ENCODE results near the gene LYPD5.
"Not testable (repeated sequence)": the region's sequence is repeated elsewhere in the genome, so short reads cannot be mapped to it uniquely, and the experiment has no call there.

The LYPD5 gene

DNA sequence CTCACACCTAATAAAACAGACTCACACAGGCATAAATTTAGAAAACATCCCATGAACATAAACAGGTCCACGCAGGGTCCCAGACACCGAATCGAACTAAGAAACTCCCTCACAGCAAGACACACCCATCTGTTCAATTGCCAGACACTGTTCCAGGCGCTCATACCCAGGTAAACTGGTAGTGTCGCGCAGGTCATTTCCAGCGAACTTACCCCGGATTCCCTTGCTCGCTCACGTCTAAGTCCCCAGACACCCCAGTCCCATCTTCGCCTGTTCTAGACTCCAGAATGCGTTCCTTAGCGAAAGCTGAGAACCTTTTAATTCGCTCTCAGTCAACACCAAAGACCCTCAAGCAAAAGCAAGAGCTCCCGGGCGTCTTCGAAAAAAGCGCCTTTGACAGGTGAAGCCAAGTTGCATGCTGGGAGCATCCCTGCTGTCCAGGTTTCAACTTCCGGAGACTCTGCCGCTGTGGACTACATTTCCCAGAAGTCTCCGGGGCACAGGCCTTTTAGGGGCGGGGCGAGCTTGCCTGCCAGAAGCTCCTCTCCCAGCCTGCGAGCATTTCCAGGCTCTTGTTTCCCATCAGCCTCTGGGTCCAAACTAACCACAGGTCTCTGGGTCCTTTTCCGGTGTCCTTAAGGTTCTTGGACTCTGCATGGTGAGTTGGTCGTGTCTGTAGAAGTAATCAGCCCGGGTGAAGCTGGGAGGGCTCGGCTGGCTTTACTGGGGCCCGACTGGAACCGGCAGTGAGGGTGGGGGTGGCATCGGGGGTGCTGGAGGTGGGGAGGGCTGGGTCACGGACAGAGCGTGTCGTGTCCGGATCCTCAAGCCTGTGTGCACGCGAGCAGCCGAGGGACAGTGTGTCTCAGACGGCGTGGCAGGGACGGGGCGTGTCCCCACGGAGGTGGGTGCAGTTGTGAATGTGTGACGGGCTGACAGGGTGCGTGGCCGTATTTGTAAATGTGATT lies 24.8 kb upstream of the LYPD5 start, which contains the start of gene ZNF283:
ZNF283 (plus strand) TSS at position 535 of the 968 bp plus-strand sequence. CDS start 6,184 bp downstream, outside the sequence.
- TF ChIP-seq, protein P1, sequence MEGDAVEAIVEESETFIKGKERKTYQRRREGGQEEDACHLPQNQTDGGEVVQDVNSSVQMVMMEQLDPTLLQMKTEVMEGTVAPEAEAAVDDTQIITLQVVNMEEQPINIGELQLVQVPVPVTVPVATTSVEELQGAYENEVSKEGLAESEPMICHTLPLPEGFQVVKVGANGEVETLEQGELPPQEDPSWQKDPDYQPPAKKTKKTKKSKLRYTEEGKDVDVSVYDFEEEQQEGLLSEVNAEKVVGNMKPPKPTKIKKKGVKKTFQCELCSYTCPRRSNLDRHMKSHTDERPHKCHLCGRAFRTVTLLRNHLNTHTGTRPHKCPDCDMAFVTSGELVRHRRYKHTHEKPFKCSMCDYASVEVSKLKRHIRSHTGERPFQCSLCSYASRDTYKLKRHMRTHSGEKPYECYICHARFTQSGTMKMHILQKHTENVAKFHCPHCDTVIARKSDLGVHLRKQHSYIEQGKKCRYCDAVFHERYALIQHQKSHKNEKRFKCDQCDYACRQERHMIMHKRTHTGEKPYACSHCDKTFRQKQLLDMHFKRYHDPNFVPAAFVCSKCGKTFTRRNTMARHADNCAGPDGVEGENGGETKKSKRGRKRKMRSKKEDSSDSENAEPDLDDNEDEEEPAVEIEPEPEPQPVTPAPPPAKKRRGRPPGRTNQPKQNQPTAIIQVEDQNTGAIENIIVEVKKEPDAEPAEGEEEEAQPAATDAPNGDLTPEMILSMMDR (IDR thresholded peaks at IDR 0.05; ENCODE audit: insufficient read depth, low read length, missing control alignments) = no peak
- POLR2A ChIA-PET = interaction anchor here (0.6 to 0.9 kb wide), 3 partner anchors 36 to 385 kb away, joined by 3 to 7 read pairs (median 4); partner anchors contain the start of gene ZNF227
- peak within 1 kb of the TSS; percentile 77 for H3K4me3 ChIP-seq (ENCODE audit: low read depth, low read length)
- DNase-seq (ENCODE audit: low read depth, low spot score) = peak; percentile 37
- CTCF ChIA-PET = no interaction called here

DNA sequence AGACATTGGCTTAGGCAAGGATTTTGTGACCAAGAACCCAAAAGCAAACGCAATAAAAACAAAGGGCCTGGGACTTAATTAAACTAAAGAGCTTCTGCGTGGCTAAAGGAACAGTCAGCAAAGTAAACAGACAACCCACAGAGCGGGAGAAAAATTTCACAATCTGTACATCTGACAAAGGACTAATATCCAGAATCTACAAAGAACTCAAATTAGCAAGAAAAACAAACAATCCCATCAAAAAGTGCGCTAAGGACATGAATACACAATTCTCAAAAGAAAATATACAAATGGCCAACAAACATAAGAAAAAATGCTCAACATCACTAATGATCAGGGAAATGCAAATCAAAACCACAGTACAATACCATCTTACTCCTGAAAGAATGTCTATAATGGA lies 22.3 kb upstream of the LYPD5 start:
- H3K4me3 ChIP-seq (ENCODE audit: low read depth, low read length); POLR2A ChIA-PET; DNase-seq (ENCODE audit: low read depth, low spot score); CTCF ChIA-PET: not testable (repeated sequence)

DNA sequence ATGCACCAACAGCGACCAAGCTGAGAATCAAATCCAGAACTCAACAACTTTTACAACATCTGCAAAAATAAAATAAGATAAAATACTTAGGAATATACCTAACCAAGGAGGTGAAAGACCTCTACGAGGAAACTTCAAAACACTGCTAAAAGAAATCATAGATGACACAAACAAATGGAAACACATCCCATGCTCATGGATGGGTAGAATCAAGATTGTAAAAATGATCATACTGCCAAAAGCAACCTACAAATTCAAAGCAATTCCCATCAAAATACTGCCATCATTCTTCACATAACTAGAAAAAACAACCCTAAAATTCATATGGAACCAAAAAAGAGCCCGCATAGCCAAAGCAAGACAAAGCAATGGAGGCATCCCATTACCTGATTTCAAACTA lies 21.6 kb upstream of the LYPD5 start:
- POLR2A ChIA-PET; H3K4me3 ChIP-seq (ENCODE audit: low read depth, low read length); DNase-seq (ENCODE audit: low read depth, low spot score): not testable (repeated sequence)
- CTCF ChIA-PET = interaction anchor here (1.3 kb wide), 1 partner anchor 14 kb away, joined by 5 read pairs; no protein-coding TSS in a partner anchor

DNA sequence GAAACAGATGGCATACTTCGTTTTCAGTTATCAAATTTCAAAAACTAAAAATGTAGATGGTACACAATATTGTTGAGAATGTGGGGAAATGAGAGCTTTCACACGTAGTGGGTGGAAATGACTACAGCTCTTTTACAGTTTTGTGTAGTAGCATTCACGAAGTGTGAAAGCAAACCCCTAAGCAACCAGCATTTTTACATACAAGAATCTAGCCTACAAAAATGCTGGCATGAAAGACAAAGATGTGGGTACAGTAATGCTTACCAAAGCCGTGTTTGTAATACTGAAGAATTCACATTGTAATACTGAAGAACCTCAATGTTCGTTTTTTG lies 18.6 kb upstream of the LYPD5 start:
- TF ChIP-seq, protein P1 (IDR thresholded peaks at IDR 0.05; ENCODE audit: insufficient read depth, low read length, missing control alignments) = no peak
- ChIA-PET CTCF (interaction anchor here (0.6 to 1.8 kb wide), 4 partner anchors 10 to 374 kb away, joined by 3 to 5 read pairs (median 4); no protein-coding TSS in a partner anchor), POLR2A (no interaction called here)
- H3K4me3 ChIP-seq (ENCODE audit: low read depth, low read length) = peak overlapping the region; percentile 62
- no peak for DNase-seq (ENCODE audit: low read depth, low spot score)

DNA sequence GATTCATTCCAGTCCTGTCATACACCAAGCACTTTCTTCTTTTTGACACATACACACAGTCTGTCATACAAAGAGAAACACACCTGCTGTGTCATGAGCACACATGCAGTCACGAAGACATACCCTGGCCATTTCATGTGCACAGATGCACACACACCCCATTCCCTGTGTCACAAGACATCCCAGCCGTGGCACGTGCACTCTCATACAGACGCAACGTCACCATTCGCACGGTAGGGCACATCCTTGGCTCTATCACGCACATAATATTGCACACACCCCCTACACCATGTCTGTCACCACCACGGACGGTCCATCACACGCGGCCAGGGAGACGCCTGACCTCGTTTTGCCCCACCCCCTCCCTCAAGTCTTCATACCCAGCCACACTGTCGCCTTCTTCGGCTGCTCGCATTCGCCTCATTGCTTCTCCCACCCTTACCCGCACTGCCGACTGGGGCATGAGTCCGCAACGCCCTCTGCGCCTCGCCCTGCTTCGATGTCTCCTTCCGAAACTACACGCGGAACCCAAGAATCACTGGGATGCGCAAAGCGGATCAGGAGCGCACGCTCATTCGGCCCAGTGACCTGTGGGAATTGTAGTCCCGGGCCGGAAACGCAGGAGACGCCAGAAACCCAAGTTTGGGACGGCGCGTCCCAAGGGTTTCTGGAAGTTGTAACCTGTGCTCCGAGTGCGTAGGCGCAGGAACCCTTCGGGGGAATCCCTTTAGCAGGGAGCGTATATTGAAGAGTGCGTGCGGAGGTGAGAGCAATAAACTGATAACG lies 18.0 kb upstream of the LYPD5 start:
- H3K4me3 ChIP-seq (ENCODE audit: low read depth, low read length) = peak overlapping the region; percentile 62
- no peak for DNase-seq (ENCODE audit: low read depth, low spot score)
- TF ChIP-seq, protein P1 (IDR thresholded peaks at IDR 0.05; ENCODE audit: insufficient read depth, low read length, missing control alignments) = no peak
- ChIA-PET CTCF (interaction anchor here (1.1 to 1.8 kb wide), 3 partner anchors 11 to 374 kb away, joined by 3 to 5 read pairs (median 4); no protein-coding TSS in a partner anchor), POLR2A (no interaction called here)

DNA sequence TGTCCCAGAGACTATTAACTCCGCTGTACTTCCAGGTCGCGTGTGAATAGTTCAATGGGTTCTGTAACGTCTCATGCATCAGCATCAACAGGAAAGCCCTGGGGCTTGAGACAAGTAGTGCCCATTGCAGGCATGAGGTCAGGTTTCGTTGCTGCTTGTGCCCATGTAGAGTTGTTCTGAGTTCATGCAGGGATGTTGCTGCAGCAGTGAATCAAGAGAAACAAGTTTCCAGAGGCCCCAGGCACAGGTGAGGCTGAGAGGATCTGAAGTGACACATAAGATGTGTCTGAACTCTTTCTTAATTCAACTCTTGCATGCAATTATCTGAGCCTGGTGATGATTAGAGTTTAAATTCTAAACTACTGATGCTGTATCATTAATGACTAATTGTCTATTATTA lies 16.3 kb upstream of the LYPD5 start:
- TF ChIP-seq, protein P1 (IDR thresholded peaks at IDR 0.05; ENCODE audit: insufficient read depth, low read length, missing control alignments) = no peak
- CTCF ChIA-PET = interaction anchor here (0.8 to 2.5 kb wide), 2 partner anchors 9 to 73 kb away, joined by 3 to 14 read pairs; no protein-coding TSS in a partner anchor
- POLR2A ChIA-PET = no interaction called here

DNA sequence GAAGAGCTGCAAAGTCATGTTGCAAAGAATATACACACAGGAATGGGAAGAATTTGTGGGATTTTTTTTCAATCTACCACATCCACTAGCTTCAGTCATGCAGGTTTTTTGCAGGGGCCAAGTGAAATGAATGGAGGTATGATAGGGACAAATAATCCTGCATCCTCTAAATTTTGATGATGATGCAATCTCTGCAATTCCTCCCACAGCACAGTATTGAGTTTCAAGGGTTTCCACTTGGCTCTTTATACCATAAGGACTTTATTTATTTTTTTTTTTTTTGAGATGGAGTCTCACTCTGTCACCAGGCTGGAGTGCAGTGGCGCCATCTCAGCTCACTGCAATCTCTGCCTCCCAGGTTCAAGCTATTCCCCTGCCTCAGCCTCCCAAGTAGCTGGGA lies 15.2 kb upstream of the LYPD5 start:
- POLR2A ChIA-PET; H3K4me3 ChIP-seq (ENCODE audit: low read depth, low read length): not testable (repeated sequence)

More for the DNA sequence above, 16.3 kb upstream of the LYPD5 start:
- no peak overlapping the region for H3K4me3 ChIP-seq (ENCODE audit: low read depth, low read length)
- DNase-seq (ENCODE audit: low read depth, low spot score) = no peak

More for the DNA sequence above, 15.2 kb upstream of the LYPD5 start:
- not testable (repeated sequence) for DNase-seq (ENCODE audit: low read depth, low spot score)
- CTCF ChIA-PET = interaction anchor here (1.2 to 2.5 kb wide), 3 partner anchors 8 to 33 kb away, joined by 3 to 14 read pairs (median 4); no protein-coding TSS in a partner anchor
